Measurements from ENCODE around the gene MFSD2A.

- TF ChIP-seq, protein P1, sequence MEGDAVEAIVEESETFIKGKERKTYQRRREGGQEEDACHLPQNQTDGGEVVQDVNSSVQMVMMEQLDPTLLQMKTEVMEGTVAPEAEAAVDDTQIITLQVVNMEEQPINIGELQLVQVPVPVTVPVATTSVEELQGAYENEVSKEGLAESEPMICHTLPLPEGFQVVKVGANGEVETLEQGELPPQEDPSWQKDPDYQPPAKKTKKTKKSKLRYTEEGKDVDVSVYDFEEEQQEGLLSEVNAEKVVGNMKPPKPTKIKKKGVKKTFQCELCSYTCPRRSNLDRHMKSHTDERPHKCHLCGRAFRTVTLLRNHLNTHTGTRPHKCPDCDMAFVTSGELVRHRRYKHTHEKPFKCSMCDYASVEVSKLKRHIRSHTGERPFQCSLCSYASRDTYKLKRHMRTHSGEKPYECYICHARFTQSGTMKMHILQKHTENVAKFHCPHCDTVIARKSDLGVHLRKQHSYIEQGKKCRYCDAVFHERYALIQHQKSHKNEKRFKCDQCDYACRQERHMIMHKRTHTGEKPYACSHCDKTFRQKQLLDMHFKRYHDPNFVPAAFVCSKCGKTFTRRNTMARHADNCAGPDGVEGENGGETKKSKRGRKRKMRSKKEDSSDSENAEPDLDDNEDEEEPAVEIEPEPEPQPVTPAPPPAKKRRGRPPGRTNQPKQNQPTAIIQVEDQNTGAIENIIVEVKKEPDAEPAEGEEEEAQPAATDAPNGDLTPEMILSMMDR (IDR thresholded peaks at IDR 0.05): no peak
- no peak for TF ChIP-seq POLR2AphosphoS5 (IDR thresholded peaks at IDR 0.05)
These were observed 41.6 kb downstream of the MFSD2A start for GRCh38 chr1:39996396-39997004.

Data from esophagus muscularis mucosa (tissue), 3 donors.